GM18502 (cell line): ENCODE results near the gene SLC48A1.

Experiments used
- ATAC-seq: cut with Tn5 transposase; IDR thresholded peaks from one replicate; pipeline ENCODE4 v1.9.1; 2021; ENCODE audit warnings: mild to moderate bottlenecking; ENCODE audit not compliant: unreplicated experiment, poor library complexity

SLC48A1 gene

DNA sequence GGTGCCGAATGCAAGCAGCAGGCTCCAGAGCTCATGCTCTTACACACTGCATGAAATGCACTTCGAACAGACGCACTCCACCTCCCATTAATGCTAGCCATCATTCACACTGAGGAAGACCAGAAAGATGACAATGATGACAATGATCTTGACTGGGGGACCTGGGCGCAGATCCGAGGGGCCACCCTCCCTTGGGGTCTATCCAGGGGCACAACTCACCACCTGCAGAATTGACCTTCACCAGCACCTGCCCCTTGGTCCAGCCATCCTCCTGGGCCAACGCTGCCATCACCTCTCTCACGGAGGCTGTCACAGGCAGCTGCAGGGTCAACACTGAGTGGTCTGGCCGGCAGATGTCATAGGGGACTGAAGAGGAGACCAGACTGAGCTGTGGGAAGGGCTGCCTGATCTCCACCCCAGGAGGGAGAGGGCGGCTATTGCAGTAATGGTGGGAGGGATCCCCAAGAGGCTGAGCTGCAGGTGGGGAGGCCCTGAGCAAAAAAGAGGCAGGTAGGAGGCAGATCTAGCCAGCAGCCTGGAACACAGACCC, 29.7 kb upstream of the SLC48A1 start:
- ATAC-seq: no peak

GRCh38 chr12:47744005-47744651, 28.9 kb upstream of the SLC48A1 start:
- no peak for ATAC-seq

GRCh38 chr12:47744778-47745436, 28.1 kb upstream of the SLC48A1 start:
- ATAC-seq: no peak

DNA sequence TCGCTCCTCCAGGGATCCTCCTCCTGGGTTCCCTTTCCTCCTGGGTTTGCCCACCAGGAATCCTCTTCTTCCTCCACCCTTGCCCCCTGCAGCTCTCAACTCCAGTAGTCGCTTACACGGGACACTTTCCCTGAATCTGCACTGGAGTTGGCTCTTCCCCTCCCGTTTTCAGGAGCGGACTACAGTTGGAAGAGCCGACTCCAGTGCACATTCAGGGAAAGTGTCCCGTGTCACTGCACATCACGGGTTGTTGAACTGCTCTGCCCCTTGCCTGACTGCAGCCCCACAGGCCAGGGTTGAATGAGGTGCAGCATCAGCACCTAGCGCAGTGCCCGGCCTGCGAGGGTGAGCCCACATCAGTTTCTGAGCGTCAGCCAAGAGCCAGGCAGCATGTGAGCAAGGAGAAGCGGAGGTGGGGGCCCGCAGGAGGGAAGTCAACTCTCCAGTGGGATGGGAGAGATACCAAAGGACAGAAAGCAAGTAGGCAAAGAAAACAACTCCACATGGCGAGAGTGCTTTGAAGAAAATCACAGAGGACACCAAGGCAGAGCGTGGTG, 27.5 kb upstream of the SLC48A1 start:
- no peak for ATAC-seq

DNA sequence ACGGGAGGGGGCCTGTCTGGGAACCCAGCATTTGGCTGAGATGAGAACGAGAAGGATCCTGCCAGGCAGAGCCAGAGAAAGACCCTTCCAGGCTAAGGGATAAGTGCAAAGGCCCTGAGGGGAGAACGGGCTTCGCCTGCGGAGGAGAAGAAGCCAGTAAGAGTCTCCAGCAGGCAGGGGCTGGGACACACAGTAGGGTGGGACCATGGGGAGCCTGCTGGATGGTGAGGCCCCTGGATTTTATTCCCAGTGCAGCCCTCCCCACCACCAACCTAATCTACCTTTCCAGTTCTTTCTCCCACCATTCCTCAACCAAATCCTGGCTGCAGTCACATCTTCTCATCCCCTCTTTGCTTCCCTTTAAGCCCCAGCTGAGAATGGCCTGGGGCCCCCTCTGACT, 27.0 kb upstream of the SLC48A1 start:
- ATAC-seq: no peak

GRCh38 chr12:47746523-47746922, 26.5 kb upstream of the SLC48A1 start:
- no peak for ATAC-seq

DNA sequence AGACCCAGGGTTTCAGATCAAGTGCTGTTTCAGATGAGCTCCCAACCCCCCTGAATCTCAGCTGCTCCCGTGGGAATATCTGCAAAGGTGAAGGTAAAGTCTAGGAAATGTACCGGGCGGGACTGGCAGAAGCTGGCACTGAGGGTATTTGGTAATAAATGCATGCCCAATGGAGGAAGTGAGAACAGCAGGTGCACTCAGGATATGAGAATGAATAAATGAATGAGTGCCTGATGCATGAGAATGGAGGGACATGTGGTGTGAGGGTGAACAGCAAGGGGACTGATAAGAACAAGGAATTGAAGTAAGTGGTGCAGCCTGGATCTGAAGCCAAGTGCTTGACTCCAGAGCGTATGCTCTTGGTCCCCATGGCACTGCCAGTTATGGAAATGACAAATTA, 25.9 kb upstream of the SLC48A1 start:
- ATAC-seq: no peak

GRCh38 chr12:47747596-47748506, 25.2 kb upstream of the SLC48A1 start:
- ATAC-seq: no peak

GRCh38 chr12:47748507-47748828, 24.6 kb upstream of the SLC48A1 start:
- ATAC-seq: no peak

- no peak for ATAC-seq
Measured at GRCh38 chr12:47748899-47749298, 24.1 kb upstream of the SLC48A1 start.

GRCh38 chr12:47750229-47750798, 22.7 kb upstream of the SLC48A1 start:
- ATAC-seq: no peak

GRCh38 chr12:47750916-47751470, 22.0 kb upstream of the SLC48A1 start:
- ATAC-seq: no peak

- ATAC-seq: no peak
Measured at GRCh38 chr12:47751561-47751960, 21.5 kb upstream of the SLC48A1 start.

- ATAC-seq: no peak
Measured at GRCh38 chr12:47752121-47752520, 20.9 kb upstream of the SLC48A1 start.

- ATAC-seq: no peak
Measured at GRCh38 chr12:47752552-47752951, 20.5 kb upstream of the SLC48A1 start.

GRCh38 chr12:47753021-47754001, 19.7 kb upstream of the SLC48A1 start:
- ATAC-seq: no peak

GRCh38 chr12:47754126-47754525, 18.9 kb upstream of the SLC48A1 start:
- no peak for ATAC-seq

DNA sequence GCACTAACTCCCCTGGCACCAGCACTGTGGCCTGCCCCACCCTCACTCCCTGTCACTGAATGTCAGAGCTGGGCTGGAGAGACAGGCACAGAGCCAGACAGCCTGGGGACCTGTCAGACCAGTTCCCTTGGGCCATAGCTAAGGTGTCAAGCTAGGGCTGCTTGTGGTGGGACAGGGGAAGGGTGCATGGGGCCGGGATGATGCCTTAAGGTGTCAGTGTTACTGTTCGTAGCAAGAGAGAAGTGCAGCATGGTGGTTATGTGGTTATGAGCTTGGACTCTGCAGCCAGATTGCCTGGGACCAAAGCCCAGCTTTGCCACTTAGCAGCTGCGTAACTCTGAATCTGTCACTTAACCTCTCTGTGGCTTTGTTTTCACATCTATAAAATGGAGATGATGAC, 18.2 kb upstream of the SLC48A1 start:
- peak; percentile 19 for ATAC-seq
